Measurements from ENCODE around the gene WNT7B.
A peak's percentile ranks its signal among the peaks of the same experiment; 100 is the strongest.

WNT7B gene

DNA sequence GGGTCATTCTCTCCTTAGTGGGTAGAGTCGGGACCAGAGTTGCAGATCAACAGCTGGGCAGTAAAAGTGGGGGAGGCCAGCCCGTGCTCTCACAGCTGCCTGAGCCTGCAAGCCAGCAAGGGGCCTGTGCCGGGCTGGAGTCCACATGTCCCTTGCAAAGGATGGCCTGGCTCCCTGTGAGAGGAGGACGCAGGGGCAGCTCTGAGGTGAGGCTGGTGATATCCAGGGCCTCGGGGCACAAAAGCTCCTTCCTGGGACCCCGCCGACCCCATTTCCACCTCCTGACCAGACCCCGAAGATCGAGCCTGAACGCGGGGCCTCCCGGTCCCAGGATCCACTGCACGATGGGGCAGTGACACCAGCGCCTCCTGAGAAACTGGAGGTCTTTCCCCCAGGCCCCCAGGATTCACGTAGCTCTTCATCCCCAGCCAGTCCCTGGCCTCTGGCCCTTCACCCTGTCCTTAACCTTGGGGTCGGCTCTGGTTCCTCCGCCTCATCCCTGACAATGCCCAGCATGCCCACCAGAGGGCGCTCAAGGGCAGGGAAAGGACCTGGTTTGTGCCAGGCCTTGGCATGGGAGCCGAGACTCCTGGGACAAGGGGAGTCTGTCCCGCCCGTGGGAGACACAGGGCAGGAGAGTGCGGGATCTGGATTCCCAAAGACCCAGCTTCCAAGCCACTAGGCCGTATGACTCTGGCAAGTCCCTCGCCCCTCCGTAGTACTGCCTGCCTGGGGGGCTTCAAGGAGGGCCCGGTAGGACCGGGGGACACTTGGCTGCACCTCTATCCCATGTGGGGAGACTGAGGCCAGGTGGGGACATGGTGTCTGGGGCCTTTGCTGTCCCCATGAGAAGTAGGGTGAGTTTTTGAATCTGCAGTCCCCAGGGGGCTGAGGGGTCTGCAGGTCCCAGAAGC lies 17.8 kb upstream of the WNT7B start:
- DNase-seq = peak; percentile 87 to 89

DNA sequence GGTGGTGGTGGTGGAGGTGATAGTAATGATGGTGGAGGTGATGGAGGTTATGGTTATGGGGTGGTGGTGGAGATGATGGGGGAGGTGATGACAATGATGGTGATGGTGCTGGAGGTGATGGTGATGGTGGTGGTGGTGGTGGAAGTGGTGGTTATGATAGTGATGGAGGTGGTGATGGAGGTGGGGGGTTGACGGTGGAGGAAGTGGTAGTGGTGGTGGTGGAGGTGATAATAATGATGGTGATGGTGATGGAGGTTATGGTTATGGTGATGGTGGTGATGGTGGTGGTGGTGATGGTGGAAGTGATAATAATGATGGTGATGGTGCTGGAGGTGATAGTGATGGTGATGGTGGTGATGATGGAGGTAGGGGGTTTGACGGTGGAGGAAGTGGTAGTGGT lies 16.9 kb upstream of the WNT7B start:
- no peak for DNase-seq

DNA sequence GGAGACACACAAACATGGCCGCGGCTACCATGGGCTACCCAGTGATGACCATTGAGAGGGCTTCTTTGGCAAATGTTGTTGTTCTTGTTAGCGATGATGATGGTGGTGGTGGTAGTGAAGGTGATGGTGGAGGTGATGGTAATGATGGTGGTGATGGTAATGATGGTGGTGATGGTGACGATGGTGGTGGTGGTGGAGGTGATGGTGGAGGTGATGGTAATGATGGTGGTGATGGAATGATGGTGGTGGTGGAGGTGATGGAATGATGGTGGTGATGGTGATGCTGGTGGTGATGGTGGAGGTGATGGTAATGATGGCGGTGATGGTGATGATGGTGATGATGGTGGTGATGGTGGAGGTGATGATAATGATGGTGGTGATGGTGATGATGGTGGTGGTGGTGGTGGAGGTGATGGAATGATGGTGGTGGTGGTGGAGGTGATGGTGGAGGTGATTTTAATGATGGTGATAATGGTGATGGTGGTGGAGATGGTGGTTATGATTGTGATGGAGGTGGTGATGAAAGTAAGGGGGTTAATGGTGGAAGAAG lies 16.3 kb upstream of the WNT7B start:
- no peak for DNase-seq

DNA sequence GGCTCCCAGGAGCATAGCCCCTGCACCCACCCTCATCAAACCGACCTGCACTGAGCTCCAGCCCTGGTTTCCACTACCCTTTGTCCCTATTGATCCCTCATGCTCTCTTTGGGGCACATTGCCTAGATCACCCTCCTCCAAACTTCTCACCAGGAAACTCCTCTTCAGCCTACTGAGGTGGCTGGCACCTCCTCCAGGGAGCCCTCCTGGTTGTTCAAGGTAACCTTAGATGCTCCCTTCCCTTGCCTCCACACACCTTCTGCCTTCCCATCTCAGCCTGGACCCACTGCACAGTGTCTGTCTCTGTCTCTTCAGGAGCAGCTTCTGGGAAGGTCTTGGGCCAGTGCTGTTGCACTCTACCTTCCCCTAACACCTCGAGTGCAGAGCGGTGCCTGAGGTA lies 15.8 kb upstream of the WNT7B start:
- no peak for DNase-seq

DNA sequence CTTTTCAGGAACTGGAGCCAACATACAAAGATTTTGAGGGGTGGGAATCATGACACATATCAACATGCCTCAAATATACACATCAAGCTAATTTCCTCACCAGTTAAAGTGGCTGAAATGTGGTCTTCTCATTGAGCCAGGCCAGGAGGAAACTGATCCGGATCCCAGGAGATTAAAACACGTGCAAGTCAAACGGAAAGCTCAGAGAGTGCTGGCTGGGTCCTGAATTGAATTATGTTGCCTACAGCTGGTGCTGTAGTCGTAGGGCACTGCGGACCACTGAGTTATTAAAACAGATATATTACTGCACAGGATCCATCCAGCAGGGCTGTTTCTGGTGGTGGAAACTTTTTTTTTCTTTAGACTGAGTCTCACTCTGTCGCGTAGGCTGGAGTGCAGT lies 14.1 kb upstream of the WNT7B start:
- no peak for DNase-seq

DNA sequence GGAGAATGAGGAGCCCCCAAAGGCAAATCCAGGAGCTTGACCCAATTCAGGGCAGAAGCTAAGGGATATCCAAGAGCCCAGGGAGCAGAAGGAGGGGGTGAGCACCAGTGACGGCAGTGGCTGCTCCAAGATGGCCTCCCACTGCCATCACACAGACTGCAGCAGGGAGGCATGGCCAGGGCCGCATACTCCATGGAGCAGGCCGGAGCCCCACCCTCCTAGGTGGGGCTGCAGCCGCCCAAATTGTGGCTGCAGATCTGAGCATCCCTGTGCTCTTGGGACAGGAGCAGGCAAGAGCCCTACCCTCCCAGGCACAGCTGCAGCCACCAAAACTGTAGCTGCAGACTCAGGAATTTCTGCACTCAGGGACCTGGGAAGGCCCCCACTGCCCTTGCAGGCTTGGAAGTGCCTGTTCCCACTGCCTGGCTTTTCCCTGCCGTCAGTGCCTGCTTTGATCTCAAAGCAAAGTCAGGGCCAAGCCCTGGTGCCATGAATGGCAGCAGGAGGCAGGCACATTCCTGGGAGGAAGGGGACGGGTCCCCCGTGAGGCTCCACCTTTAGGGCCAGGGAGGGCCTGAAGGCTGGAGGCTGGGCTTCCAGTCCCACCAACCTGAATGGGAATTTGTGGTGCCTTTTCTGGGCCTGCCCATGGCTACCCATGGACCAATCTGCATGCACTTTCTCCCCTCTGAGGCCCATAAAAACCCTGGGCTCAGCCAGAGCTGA lies 10.3 kb upstream of the WNT7B start:
- DNase-seq = no peak

DNA sequence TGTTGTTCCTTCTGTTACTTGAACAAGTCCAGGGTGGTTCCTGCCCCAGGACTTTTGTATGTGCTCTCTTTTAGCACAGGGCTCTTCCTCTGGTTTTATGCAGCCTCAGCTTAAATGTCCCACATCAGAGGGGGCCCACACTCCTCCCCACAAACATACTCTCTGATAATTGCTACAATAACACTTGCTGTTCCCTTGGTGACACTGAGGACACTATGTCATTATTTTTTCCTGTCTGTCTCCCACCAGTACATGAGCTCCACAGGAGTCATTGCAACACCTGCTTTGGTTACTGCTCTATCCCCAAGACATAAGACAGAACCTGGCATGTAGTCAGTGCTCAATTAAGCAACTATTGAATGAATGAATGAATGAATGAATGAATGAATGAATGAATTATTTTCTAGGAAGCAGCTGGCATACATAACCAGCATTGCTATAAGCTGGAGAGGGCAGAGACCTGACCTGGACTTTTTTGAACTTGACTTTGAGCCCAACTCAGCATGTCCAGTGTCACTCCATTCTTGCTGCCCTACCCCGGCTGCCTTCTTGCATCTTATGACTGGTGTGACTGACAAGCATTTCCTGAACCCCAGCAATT lies 7.5 kb upstream of the WNT7B start:
- DNase-seq = no peak

DNA sequence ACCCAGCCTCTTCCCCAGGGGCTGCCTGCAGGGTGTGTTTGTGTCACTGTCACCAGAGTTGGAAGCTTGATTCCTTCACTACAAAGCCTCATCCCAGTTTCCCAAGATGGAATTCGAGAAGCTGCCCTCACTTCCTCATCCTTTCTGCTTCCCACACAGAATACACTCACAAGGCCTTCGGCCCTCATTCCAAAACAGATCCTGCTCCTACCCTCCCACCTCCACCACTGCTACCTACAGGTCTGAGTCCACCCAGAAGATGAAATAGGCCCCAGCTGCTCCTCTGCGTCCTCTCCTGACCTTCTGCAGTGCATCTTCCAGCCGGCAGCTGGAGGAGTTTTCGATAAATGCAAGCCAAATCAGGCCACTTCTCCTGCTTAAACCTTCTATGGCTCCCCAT lies 6.8 kb upstream of the WNT7B start:
- DNase-seq = no peak

DNA sequence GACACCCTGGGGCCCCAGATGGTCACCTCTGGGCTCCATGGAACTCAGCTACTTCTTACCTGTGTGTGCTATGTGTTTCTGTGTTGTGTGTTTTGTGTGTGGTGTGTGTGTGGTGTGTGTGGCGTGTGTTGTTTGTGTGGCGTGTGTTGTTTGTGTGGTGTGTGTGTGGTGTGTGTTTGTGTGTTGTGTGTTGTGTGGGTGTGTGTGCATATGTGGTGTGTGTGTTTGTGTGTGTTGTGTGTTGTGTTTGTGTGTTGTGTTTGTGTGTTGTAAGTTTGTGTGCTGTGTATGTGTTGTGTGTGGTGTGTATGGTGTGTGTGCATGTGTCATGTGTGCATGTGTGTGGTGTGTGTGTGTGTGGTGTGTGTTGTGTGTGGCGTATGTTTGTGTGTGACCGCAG lies 3.8 kb upstream of the WNT7B start:
- no peak for DNase-seq

DNA sequence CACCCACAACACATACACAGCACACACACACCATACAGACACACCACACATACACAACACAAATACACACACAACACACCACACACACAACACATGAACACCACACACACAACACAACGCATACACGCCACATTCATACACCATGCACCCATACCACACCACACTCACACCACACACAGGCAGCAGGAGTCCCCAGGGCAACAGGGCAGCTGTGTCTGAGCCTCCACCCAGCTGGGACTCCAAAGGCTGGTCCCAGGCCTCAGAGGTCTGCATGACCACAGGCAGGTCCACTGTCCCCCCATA lies 3.3 kb upstream of the WNT7B start:
- no peak for DNase-seq

DNA sequence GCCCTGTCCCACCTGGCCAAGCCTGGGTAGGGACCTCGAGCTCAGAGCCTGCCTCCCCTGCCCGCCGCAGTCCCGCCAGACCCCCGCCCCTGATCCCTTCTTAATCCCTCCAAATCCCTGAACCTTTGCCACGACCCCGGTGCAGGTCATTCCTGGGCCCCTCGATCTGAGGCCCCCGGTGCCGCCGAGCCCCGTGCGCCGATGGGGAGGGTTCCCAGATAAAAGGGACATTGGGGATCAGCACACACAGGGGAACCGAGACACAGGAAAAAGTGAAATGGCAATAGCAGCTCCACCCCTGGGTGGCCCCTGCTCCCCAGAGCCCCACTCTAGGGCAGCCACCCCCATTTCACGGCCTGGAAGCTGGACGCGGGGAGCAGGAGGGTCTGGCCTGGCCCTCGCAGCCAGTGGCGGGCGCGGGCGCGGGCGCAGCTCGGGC lies 1.3 kb upstream of the WNT7B start:
- DNase-seq = no peak

DNA sequence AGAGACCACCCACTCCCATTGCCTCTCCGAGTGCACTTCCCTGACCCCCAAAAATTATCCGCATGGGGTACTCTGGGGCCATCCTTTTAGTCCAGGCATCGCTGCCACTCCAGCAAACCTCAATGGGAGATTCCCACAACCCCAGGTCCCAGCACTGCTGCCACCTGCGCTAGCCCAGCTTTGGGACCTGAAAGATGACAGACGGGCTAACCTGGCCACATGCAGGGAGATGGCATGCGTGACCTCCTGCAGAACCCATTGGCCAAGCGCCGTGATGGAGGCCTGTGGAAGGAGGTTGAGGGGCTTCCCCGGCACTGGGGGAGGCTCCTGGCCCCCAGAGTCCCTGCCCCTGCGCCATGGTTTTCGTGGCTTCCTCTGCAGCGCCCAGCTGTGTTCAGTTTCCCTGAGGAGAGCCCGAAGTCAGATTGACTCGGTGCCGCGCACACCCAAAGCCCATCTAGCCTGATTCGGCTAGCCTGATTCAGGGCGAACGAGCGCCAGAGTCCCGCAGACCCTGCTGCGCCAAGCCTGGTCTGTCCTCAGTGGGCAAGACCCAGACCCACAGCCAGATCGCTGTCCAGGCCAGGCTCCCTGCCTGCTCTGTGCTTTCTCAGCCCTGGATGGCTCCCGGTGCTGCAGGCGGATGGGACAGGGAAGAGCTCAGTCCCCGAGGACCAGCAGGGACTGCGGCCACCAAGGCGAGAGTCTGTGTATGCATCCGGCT lies 751 bp upstream of the WNT7B start:
- DNase-seq = no peak

DNA sequence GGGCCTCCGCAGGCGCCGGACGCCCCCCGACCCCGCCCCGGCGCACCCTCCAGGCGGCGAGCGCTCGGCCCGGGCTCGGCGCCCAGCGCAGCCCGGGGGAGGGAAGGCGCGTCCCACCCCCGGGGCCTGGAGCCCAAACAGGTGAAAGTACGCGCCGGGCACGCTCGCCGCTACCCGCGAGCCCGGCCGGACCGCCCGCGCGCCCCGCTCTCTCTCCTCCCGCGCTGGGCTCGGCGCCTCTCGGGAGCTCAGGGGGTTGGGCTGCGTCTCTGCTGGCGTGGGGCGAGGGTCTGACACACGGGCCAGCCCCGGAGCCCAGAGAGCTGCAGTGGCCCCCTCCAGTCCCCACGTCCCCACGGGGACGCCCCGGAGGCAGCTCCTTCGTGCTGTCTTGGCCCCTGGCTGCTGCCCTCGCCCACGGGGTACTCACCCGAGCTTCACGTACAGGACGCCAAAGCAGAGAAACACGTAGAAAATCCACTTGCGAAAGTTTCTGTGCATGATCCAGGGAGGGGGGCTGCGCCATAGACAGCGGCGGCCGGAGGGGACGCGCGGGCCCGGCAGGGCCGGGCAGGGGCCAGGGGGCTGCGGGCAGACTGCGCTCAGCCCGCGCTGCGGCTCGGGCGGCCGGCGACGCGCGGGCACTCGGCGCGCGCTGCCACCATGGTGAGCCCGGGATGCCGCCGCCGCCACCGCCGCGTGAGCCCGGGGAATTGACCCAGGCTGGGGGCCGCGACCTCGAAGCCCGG lies 534 bp downstream of the WNT7B start:
- no peak for DNase-seq

DNA sequence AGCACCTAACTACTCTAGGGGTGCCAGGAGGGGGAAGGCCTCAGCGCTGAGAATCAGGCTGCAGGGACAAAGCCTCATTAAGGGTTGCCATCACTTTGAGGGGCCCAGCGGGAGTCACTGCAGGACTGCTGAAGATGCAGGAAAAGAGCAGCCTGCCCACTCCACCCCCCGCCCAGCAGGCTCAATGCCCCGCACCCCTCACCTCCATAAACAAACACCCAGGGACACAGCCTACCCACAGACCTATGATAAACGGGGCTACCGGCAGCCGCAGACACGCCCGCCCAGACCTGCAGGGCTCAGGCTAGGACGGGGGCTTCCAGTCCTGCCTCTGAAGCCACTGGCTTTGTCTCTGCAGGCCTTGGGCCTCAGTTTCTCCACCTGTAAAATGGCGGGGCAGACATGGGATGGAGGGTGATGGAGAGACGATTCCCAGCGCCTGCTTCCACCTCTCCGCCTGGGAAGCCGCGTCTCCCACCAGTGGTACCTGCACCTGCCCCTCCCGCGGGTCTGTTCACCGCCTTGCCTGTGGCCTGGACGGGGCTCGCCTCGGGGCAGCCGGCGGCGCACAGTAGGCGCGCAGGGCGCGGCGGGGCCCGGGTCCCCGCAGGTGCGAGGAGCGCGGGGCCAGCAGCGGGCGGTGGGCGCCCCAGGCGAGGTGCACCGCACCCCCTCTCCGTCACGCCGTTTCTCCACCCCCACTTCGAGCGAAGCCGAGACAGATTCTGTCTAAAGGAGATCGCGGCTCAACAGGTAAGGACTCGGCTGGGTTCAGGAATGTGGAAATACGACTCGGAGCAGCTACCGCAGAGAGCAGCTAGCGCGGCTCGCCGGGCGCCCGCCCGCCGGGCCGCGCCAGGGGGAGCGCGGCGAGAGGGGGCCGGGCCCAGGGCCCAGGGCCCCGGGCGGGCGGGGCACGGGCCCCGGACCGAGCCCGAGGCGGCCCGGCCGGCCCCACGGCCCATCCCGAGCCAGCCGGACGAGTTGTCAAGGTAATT lies 1.5 kb downstream of the WNT7B start:
- no peak for DNase-seq

DNA sequence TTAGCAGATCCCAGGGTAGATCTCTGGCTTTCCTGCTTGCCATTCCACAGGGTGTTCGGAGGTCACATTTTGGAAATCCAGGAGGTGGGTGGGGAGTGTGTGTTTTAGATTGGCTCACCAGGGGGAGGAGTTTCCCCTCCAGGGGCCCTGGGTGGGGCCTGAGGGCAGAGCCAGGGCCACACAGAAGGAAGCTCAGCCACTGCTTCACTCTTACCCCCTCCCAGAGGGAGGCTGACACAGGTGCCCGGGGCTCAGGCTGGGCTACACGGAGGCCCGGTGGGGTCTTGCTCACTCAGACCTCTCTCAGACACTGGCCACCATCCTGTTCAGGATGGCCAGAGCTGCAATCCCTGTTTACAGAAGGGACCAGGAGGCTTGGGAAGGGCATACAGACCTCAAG lies 2.5 kb downstream of the WNT7B start:
- DNase-seq = no peak

DNA sequence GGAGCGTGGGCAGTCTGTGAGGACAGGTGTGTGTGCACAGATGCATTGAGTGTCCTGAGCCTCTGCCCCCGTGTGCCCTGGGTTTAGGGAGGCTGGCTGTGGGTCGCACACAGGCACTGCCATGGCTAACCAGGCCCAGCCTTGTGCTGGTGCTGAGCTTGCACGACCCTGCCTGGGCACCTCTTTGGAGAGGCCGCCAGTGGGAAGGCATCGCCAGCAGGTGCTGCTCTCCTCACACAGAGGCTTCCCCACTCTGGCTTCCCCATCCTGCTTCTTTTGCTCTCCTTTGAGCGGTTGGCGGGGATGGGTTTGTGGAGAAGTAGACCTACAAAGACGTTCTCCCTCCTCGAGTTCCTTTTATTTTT lies 4.1 kb downstream of the WNT7B start:
- DNase-seq = no peak

DNA sequence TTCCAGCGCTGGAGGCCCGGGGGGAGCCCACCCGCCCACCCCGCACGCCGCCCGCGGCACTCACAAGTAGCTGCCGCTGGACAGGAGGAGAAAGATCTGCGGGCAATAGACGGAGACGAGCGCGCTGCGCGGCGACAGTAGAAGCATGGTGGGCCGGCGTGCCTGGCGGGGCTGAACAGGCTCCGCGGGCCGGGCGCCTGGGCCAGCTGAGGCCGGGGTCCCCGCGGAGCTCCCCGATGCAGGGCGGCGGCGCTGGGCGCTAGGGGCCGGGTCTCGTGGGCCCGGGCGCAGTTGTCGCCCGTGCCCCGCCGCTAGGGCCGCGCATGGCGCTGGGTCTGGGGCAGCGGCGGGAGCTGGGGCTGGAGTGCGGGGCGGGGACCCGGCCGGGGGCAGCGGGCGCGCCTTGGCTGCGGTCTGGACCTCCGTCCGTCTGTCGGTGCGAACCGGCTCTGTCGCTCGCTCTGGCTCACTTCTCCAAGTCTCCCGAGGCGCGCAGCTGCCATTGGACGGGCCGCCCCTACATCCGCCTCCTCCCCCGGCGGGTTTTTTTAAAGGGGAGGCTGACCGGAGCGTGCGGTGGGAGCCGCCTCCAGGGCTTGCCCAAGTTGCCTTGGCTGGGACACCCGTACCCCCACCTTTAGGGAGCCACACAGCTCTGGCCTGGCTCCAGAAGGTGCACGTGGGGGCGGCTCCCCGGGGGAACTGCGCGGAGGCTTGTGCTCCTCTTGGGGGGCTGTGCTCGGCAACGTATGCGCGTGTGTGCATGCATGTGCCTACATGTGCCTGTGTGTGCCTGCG lies 4.7 kb downstream of the WNT7B start:
- no peak for DNase-seq

DNA sequence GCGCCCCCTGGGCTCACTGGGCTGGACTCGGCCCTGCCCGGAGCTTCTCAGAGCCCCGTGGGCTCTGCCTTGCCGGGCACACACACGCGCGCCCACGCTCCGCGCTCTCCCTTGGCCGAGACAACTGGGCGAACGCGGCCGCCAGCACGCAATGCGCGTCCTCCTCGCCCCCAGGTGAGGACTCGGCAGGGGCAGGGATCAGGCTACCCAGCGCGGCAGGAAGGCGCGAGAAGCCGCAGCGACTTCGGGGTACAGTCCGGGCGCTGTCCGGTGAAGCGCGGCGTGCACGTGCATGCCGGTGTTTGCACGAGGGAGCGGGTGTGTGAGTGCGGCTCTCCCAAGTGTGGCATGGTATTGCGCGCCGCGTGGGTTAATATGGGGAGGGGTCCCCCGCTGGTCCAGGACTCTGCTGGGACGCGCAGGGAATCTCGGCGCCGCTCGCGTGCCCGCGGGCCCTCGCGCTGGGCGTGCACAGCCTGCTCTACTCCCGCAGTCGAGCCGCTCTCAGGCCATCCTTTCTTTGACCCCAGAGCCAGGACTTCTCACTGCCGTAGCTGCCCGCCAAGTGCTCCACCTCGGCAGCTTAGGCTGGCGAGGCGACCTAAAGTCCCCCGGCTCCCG lies 5.4 kb downstream of the WNT7B start:
- DNase-seq = no peak

DNA sequence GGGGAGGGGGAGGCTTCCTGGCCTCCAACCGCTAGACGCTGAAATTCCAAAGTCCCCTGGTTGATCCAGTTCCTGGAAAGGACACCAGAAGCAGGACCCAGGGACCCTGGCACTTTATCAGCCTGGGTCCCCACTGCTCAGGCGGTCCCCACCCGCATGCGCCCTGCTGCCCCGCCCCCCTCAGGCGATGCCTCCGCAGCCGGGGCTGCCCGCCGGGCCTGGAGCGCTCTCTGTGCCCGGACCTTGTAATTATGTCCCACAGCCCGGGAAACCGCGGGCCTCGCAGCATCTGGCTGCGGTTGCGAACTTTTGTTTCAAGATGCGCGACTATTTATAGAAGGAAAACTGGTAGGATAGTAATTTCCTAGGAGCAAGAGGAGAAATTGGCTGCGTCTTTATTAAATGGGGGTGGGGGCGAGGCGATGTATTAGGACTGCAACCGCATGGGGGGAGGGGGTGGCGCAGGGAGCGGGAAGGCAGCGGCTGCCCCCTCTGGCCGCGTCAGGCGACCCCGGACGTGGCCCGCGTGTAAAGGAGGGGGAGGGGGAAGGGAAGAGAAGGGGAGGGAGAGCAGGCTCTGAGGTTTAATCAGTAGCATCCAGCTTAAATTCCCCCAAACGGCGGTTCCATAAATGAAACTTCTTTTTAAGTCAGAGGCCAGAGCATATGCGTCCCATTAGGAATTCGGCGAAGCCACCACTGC lies 6.1 kb downstream of the WNT7B start:
- no peak for DNase-seq

Measured in stimulated activated CD4-positive, alpha-beta T cell treated with anti-CD3 and anti-CD28 coated beads, Interleukin-2, amount 100 ng/mL, for 24 hours (primary cell).